Hepatocyte (in vitro differentiated cells): ENCODE measurements around the gene RNF112. TPM values are rescaled to one million over a fixed set of nuclear protein-coding genes. Genes with fewer than 3 reads are reported as not detected.

ENCODE experiments used
- DNase-seq: peaks from one replicate; pipeline ENCODE4 v3.0.0-alpha.2; 2016; ENCODE audit warnings: low spot score
- H2AFZ ChIP-seq: fragments of 200-600 bp; sonication (generic); 2 replicates; pipeline ENCODE4 v1.6.0; 2016; ENCODE audit warnings: antibody characterized with exemption, mild to moderate bottlenecking
- H3K27ac ChIP-seq: fragments of 200-600 bp; sonication (generic); 2 replicates; pipeline ENCODE4 v1.5.1; 2016; ENCODE audit warnings: mild to moderate bottlenecking
- H3K27me3 ChIP-seq: fragments of 200-600 bp; sonication (generic); 2 replicates; pipeline ENCODE4 v1.6.1; 2016
- H3K36me3 ChIP-seq: fragments of 200-600 bp; sonication (generic); replicated peaks from 2 replicates; pipeline ENCODE4 v1.5.1; 2016; ENCODE audit warnings: low read depth; ENCODE audit not compliant: insufficient read depth
- H3K4me1 ChIP-seq: fragments of 200-600 bp; sonication (generic); 2 replicates; pipeline ENCODE4 v1.5.1; 2016; ENCODE audit warnings: mild to moderate bottlenecking, moderate library complexity; ENCODE audit not compliant: insufficient read depth
- H3K4me2 ChIP-seq: fragments of 200-600 bp; sonication (generic); 2 replicates; pipeline ENCODE4 v1.6.0; 2016
- H3K4me3 ChIP-seq: fragments of 200-600 bp; sonication (generic); 2 replicates; pipeline ENCODE4 v1.5.1; 2016; ENCODE audit warnings: mild to moderate bottlenecking
- H3K79me2 ChIP-seq: fragments of 200-600 bp; sonication (generic); 2 replicates; pipeline ENCODE4 v1.6.0; 2017; ENCODE audit warnings: mild to moderate bottlenecking
- H3K9me2 ChIP-seq: fragments of 200-600 bp; sonication (generic); replicated peaks from 2 replicates; pipeline ENCODE4 v1.6.0; 2017; ENCODE audit warnings: mild to moderate bottlenecking; ENCODE audit not compliant: insufficient read depth
- H3K9me3 ChIP-seq: fragments of 200-600 bp; sonication (generic); 2 replicates; pipeline ENCODE4 v1.5.1; 2016; ENCODE audit warnings: low read depth, mild to moderate bottlenecking
- H4K20me1 ChIP-seq: fragments of 200-600 bp; sonication (generic); 2 replicates; pipeline ENCODE4 v1.6.0; 2016; ENCODE audit warnings: mild to moderate bottlenecking; ENCODE audit not compliant: insufficient read depth, poor library complexity, severe bottlenecking
- EZH2 ChIP-seq: fragments of 200-600 bp; sonication (generic); IDR thresholded peaks from 2 replicates; pipeline ENCODE4 v1.6.1; 2016; ENCODE audit warnings: antibody characterized with exemption, mild to moderate bottlenecking, borderline replicate concordance
- EZH2phosphoT487 ChIP-seq: fragments of 200-600 bp; sonication (generic); IDR thresholded peaks from one replicate; pipeline ENCODE4 v1.6.1; 2018; ENCODE audit warnings: antibody characterized with exemption, mild to moderate bottlenecking, low read depth, moderate library complexity; ENCODE audit not compliant: unreplicated experiment, severe bottlenecking
- WGBS: methylation state at CpG from one replicate; pipeline ENCODE4 v1.1.6; 2016; ENCODE audit warnings: low lambda C conversion rate; ENCODE audit errors: missing lambda C conversion rate; 5-methylcytosine and 5-hydroxymethylcytosine counted together
- polyA plus RNA-seq: library from polyadenylated mRNA; unstranded; fragments of >200 nt; fragmentation: Nextera tagmentation; extraction: Ambion mirVana; gene quantifications from 2 replicates; pipeline ENCODE4 v1.2.1, GENCODE V29; 2016
- total RNA-seq: library from RNA; depleted of rRNA; stranded (reverse); fragments of >200 nt; gene quantifications from 2 replicates; pipeline ENCODE4 v1.2.3, GENCODE V29; 2014
- TF ChIP-seq, protein P1 (sequence below): fragments of 200-600 bp; sonication (generic); IDR thresholded peaks from 2 replicates; pipeline ENCODE4 v1.5.1; 2016; ENCODE audit warnings: antibody characterized with exemption, mild to moderate bottlenecking; ENCODE audit not compliant: poor library complexity

RNF112 gene
- total and polyA plus RNA-seq, 2 experiments from 2014 or later, result 7.8 to 8.6 TPM

DNA sequence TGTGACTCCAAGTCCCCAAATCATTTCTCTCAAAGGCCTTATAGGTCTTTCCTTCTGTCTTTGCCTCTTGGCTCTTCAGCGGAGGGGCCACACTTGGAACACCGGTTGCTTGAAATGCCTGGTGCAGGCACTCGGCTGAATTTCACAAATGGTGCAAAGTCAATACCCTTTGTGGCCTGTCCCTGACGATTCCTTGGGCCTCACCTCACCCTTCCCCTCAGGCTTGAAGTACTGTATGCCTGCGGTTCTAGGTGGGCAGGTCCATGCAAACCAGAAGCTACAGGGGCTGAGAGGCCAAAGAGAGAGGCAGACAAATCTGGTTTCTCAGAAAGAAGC, 44.4 kb upstream of the RNF112 start:
- no peak overlapping the region for H3K27ac ChIP-seq
- no peaks in the 10 kb centered on the region for H4K20me1 ChIP-seq
- no peak for DNase-seq
- H3K36me3 ChIP-seq, result no peaks in the 10 kb centered on the region
- H3K4me3 ChIP-seq, result no peak overlapping the region
- TF ChIP-seq EZH2, result no peak
- no peak for TF ChIP-seq EZH2phosphoT487
- TF ChIP-seq, protein P1, sequence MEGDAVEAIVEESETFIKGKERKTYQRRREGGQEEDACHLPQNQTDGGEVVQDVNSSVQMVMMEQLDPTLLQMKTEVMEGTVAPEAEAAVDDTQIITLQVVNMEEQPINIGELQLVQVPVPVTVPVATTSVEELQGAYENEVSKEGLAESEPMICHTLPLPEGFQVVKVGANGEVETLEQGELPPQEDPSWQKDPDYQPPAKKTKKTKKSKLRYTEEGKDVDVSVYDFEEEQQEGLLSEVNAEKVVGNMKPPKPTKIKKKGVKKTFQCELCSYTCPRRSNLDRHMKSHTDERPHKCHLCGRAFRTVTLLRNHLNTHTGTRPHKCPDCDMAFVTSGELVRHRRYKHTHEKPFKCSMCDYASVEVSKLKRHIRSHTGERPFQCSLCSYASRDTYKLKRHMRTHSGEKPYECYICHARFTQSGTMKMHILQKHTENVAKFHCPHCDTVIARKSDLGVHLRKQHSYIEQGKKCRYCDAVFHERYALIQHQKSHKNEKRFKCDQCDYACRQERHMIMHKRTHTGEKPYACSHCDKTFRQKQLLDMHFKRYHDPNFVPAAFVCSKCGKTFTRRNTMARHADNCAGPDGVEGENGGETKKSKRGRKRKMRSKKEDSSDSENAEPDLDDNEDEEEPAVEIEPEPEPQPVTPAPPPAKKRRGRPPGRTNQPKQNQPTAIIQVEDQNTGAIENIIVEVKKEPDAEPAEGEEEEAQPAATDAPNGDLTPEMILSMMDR, result no peak
- no peak overlapping the region for H3K4me2 ChIP-seq
- WGBS, result 93% methylated on average over 5 of the region's 5 CpGs
- H2AFZ ChIP-seq, result no peak overlapping the region
- no peaks in the 10 kb centered on the region for H3K9me3 ChIP-seq
- peaks cover 11% of the 10 kb centered on the region for H3K4me1 ChIP-seq
- no peaks in the 10 kb centered on the region for H3K9me2 ChIP-seq
- H3K27me3 ChIP-seq, result no peaks in the 10 kb centered on the region
- peaks cover 5% of the 10 kb centered on the region for H3K79me2 ChIP-seq

DNA sequence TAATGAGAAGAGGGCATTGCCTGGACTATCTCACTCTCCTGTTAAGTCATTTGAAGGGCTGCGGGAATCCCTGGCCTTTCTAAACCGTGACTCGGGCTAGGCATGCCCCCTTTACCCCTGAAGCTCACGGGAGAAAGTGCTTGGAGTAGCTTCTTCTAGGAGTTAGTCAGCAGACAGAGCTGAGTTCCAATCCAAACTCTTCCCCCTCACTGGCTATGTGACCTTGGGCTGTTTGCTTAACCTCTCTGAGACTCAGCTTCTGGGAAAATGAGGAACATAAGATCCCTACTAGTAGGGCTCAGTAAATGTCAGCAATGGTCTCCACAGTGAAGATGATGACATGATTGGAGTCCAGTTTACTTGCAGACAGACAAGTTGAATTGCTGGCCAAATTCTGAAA, 42.8 kb upstream of the RNF112 start:
- Histone ChIP-seq H3K4me3 (no peak overlapping the region), H3K9me2 (no peaks in the 10 kb centered on the region), H2AFZ (no peak overlapping the region), H3K79me2 (no peaks in the 10 kb centered on the region), H4K20me1 (no peaks in the 10 kb centered on the region), H3K9me3 (no peaks in the 10 kb centered on the region), H3K27me3 (no peaks in the 10 kb centered on the region), H3K36me3 (no peaks in the 10 kb centered on the region), H3K4me1 (peaks cover 4% of the 10 kb centered on the region), H3K27ac (no peak overlapping the region), H3K4me2 (no peak overlapping the region)
- 88% methylated on average over 4 of the region's 4 CpGs for WGBS
- TF ChIP-seq EZH2phosphoT487, result no peak
- no peak for TF ChIP-seq EZH2
- TF ChIP-seq, protein P1, result no peak
- DNase-seq, result no peak

DNA sequence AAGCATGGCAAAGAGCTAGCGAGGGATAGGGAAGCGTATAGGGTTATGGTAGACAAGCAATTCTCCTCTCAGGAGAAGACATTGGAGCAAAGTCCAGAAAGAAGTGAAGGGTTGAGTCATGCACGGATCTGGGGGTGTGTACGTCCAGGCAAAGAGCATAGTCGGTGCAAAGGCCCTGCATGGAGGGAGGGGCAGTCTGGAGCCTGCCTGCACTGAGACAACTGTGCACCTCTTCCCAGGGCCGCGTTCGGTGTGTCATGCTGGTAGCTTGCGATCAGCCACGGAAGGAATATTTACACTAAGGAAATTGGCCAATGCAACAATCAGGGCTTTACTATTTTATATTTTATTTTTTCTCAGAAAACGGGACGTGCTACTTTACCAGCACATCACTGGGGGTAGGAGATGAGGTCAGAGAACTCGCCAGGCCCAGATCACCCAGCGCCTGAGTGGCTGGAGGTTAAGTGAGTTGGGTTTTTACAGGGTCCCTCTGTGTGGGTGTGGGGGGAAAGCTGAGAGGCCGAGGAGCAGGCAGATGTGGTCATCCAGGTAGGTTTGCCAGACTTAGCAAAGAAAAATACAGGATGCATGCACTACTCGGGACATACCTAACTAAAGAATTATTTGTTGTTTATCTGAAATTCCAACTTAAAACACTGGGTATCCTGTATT, 41.8 kb upstream of the RNF112 start:
- H3K36me3 ChIP-seq, result no peaks in the 10 kb centered on the region
- no peak overlapping the region for H3K27ac ChIP-seq
- H3K9me2 ChIP-seq, result no peaks in the 10 kb centered on the region
- H3K79me2 ChIP-seq, result no peaks in the 10 kb centered on the region
- no peaks in the 10 kb centered on the region for H3K9me3 ChIP-seq
- 90% methylated on average over 16 of the region's 16 CpGs for WGBS
- H3K4me3 ChIP-seq, result no peak overlapping the region
- no peak overlapping the region for H2AFZ ChIP-seq
- H4K20me1 ChIP-seq, result no peaks in the 10 kb centered on the region
- H3K4me1 ChIP-seq, result no peaks in the 10 kb centered on the region
- no peaks in the 10 kb centered on the region for H3K27me3 ChIP-seq
- H3K4me2 ChIP-seq, result no peak overlapping the region
- DNase-seq, result no peak
- TF ChIP-seq EZH2phosphoT487 (no peak), EZH2 (no peak)

DNA sequence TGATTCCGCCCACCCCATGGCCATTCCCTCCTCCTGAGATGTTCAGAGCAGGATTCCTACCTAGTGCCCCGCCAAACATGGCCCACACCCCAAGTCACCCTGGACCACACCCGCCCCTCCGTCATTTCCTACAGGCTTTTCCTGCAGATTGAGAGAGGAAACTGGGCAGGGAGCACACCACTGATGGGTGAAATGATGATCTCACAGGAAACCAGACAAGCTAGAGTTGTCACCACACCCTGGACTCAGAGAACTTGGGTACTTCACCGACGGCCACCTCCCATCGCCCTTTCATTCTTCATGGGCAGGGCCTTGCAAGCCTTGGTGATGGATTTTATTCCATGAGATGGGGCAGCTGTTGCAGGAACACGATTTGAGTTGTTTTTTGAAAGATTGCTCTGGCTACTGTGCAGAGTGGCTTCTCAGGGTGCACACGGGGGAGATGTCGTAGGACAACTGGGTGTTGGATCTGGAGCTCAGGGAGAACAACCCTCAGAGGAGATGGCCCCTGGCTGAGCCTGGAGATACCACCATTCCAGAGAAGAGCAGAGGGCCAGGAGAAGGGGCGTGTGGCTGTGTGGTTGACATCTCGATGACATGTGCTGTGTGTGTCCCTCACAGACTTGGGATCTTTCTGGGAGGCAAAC, 41.1 kb upstream of the RNF112 start:
- Histone ChIP-seq H3K9me3 (no peaks in the 10 kb centered on the region), H3K9me2 (no peaks in the 10 kb centered on the region), H3K27me3 (no peaks in the 10 kb centered on the region), H3K4me3 (no peak overlapping the region), H3K4me2 (no peak overlapping the region), H4K20me1 (no peaks in the 10 kb centered on the region), H2AFZ (no peak overlapping the region), H3K36me3 (no peaks in the 10 kb centered on the region), H3K79me2 (no peaks in the 10 kb centered on the region), H3K4me1 (no peaks in the 10 kb centered on the region), H3K27ac (no peak overlapping the region)
- no peak for DNase-seq
- WGBS, result 95% methylated on average over 12 of the region's 12 CpGs
- TF ChIP-seq, protein P1, result no peak
- no peak for TF ChIP-seq EZH2
- no peak for TF ChIP-seq EZH2phosphoT487
